ENCODE data around the gene IGFBP5.

- no peak for TF ChIP-seq POLR2AphosphoS5 (IDR thresholded peaks at IDR 0.05; ENCODE audit: low read depth, low read length)
- TF ChIP-seq POLR2A (IDR thresholded peaks at IDR 0.05; ENCODE audit: control extremely low read depth in 1 of 2, low read depth in 2 of 2, low read length in 2 of 2) = no peak
Observed at GRCh38 chr2:216717491-216717901, 22.1 kb upstream of the IGFBP5 start.

All from H1 (cell line).